K562 (cell line): Measurements from ENCODE around the gene POLR2L. TPM values are rescaled to one million over a fixed set of nuclear protein-coding genes. Genes with fewer than 3 reads are reported as not detected.

Experiments used
- ARHGAP35 ChIP-seq: fragments of 450-650 bp; IDR thresholded peaks from 2 replicates; pipeline ENCODE4 v1.6.1; 2018; ENCODE audit not compliant: partially characterized antibody
- CEBPB ChIP-seq: fragments of 450-650 bp; IDR thresholded peaks from 2 replicates; pipeline ENCODE4 v1.6.1; 2016; ENCODE audit warnings: missing genetic modification characterization, missing compliant biosample characterization
- DMBX1 ChIP-seq: fragments of 250-450 bp; sonication (Bioruptor Pico); IDR thresholded peaks from 2 replicates; pipeline ENCODE4 v1.8.0; 2022; ENCODE audit warnings: inconsistent platforms, mild to moderate bottlenecking, moderate library complexity, borderline replicate concordance
- NCOA1 ChIP-seq: fragments of 450-650 bp; IDR thresholded peaks from 2 replicates; pipeline ENCODE4 v1.6.1; 2016; ENCODE audit warnings: low read depth
- PHB2 ChIP-seq: fragments of 450-650 bp; IDR thresholded peaks from 2 replicates; pipeline ENCODE4 v1.6.1; 2017; ENCODE audit warnings: low read depth
- PPARD ChIP-seq: fragments of 250-450 bp; sonication (Bioruptor Pico); IDR thresholded peaks from 2 replicates; pipeline ENCODE4 v1.8.0; 2022; ENCODE audit warnings: inconsistent platforms, mild to moderate bottlenecking, moderate library complexity
- polyA plus RNA-seq, 8 experiments: library from polyadenylated mRNA; depleted of rRNA in 4 of 8; stranded (reverse) in 5 of 8; unstranded in 3 of 8; fragments of >200 nt; fragmentation: Nextera tagmentation in 2 of 8; fragmentation: Illumina TruSeq in 1 of 8; extraction: Ambion mirVana in 2 of 8; extraction: Trizol in 1 of 8; gene quantifications; 2 replicates each; pipeline versions ENCODE4 v1.2.1 to v1.2.3, GENCODE V29; 2011 to 2014; ENCODE audit warnings: inconsistent platforms in 1 of 8, missing spikeins in 1 of 8
- total RNA-seq, 7 experiments: library from RNA; depleted of rRNA in 6 of 7; stranded (reverse); fragments of >200 nt in 6 of 7; fragmentation: Illumina TruSeq in 2 of 7; extraction: Trizol in 2 of 7; gene quantifications; 2 replicates each; pipeline versions ENCODE4 v1.2.1 to v1.2.3, GENCODE V29; 2011 to 2021; ENCODE audit warnings: low replicate concordance in 1 of 7
- TF ChIP-seq, protein P1 (sequence below): fragments of 450-650 bp; IDR thresholded peaks from 2 replicates; pipeline ENCODE4 v1.6.1; 2016; ENCODE audit warnings: mild to moderate bottlenecking, moderate library complexity
- TF ChIP-seq, protein P2 (sequence below): sonication (generic); formaldehyde crosslinking; IDR thresholded peaks from 2 replicates; pipeline ENCODE4 v1.8.0; 2022; ENCODE audit warnings: missing genetic modification reagents, mild to moderate bottlenecking, borderline replicate concordance
- TF ChIP-seq, protein P3 (sequence below): fragments of 250-450 bp; sonication (Bioruptor Pico); IDR thresholded peaks from 2 replicates; pipeline ENCODE4 v1.5.0; 2020; ENCODE audit warnings: mild to moderate bottlenecking, borderline replicate concordance

Gene POLR2L
- total and polyA plus RNA-seq, 9 of the 15 experiments (the other 6 are each of a cell fraction or from before 2014, with no cell fraction given): 38.3 to 688 (median 108) TPM

DNA sequence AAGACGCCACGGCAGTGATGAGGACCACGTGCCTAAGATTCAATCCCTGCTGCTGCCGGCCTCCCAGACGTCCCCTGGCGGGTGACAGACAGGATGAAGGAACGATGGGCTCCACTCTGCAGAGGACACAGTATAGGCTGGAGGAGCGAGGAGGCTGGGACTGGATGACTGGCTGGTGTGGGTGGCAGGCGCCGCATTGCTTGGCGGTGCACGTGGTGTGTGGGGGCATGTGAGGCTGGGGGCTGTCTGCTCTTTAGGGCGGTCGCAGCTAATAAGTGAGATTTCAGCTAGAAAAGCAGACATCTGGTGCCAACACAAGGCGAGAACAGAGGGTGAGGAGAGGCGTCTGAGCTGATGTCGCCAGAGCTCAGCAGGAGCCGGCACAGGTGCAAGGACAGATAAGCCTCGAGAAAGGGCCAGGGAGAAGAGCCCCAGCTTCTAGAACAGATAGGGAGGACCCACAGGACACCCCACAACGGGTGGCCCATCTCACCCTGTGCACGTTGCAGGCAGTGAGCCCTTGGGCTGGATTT, 33.5 kb upstream of the POLR2L start (continued):
- TF ChIP-seq, protein P1, sequence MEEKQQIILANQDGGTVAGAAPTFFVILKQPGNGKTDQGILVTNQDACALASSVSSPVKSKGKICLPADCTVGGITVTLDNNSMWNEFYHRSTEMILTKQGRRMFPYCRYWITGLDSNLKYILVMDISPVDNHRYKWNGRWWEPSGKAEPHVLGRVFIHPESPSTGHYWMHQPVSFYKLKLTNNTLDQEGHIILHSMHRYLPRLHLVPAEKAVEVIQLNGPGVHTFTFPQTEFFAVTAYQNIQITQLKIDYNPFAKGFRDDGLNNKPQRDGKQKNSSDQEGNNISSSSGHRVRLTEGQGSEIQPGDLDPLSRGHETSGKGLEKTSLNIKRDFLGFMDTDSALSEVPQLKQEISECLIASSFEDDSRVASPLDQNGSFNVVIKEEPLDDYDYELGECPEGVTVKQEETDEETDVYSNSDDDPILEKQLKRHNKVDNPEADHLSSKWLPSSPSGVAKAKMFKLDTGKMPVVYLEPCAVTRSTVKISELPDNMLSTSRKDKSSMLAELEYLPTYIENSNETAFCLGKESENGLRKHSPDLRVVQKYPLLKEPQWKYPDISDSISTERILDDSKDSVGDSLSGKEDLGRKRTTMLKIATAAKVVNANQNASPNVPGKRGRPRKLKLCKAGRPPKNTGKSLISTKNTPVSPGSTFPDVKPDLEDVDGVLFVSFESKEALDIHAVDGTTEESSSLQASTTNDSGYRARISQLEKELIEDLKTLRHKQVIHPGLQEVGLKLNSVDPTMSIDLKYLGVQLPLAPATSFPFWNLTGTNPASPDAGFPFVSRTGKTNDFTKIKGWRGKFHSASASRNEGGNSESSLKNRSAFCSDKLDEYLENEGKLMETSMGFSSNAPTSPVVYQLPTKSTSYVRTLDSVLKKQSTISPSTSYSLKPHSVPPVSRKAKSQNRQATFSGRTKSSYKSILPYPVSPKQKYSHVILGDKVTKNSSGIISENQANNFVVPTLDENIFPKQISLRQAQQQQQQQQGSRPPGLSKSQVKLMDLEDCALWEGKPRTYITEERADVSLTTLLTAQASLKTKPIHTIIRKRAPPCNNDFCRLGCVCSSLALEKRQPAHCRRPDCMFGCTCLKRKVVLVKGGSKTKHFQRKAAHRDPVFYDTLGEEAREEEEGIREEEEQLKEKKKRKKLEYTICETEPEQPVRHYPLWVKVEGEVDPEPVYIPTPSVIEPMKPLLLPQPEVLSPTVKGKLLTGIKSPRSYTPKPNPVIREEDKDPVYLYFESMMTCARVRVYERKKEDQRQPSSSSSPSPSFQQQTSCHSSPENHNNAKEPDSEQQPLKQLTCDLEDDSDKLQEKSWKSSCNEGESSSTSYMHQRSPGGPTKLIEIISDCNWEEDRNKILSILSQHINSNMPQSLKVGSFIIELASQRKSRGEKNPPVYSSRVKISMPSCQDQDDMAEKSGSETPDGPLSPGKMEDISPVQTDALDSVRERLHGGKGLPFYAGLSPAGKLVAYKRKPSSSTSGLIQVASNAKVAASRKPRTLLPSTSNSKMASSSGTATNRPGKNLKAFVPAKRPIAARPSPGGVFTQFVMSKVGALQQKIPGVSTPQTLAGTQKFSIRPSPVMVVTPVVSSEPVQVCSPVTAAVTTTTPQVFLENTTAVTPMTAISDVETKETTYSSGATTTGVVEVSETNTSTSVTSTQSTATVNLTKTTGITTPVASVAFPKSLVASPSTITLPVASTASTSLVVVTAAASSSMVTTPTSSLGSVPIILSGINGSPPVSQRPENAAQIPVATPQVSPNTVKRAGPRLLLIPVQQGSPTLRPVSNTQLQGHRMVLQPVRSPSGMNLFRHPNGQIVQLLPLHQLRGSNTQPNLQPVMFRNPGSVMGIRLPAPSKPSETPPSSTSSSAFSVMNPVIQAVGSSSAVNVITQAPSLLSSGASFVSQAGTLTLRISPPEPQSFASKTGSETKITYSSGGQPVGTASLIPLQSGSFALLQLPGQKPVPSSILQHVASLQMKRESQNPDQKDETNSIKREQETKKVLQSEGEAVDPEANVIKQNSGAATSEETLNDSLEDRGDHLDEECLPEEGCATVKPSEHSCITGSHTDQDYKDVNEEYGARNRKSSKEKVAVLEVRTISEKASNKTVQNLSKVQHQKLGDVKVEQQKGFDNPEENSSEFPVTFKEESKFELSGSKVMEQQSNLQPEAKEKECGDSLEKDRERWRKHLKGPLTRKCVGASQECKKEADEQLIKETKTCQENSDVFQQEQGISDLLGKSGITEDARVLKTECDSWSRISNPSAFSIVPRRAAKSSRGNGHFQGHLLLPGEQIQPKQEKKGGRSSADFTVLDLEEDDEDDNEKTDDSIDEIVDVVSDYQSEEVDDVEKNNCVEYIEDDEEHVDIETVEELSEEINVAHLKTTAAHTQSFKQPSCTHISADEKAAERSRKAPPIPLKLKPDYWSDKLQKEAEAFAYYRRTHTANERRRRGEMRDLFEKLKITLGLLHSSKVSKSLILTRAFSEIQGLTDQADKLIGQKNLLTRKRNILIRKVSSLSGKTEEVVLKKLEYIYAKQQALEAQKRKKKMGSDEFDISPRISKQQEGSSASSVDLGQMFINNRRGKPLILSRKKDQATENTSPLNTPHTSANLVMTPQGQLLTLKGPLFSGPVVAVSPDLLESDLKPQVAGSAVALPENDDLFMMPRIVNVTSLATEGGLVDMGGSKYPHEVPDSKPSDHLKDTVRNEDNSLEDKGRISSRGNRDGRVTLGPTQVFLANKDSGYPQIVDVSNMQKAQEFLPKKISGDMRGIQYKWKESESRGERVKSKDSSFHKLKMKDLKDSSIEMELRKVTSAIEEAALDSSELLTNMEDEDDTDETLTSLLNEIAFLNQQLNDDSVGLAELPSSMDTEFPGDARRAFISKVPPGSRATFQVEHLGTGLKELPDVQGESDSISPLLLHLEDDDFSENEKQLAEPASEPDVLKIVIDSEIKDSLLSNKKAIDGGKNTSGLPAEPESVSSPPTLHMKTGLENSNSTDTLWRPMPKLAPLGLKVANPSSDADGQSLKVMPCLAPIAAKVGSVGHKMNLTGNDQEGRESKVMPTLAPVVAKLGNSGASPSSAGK: peak; percentile 86
- TF ChIP-seq CEBPB (peak; percentile 78), DMBX1 (CRISPR knock-in tag) (no peak), NCOA1 (peak; percentile 42; the same call in 1 of the 2 replicates), ARHGAP35 (no peak), PHB2 (peak; percentile 83), PPARD (CRISPR knock-in tag) (no peak)
- TF ChIP-seq, protein P2, sequence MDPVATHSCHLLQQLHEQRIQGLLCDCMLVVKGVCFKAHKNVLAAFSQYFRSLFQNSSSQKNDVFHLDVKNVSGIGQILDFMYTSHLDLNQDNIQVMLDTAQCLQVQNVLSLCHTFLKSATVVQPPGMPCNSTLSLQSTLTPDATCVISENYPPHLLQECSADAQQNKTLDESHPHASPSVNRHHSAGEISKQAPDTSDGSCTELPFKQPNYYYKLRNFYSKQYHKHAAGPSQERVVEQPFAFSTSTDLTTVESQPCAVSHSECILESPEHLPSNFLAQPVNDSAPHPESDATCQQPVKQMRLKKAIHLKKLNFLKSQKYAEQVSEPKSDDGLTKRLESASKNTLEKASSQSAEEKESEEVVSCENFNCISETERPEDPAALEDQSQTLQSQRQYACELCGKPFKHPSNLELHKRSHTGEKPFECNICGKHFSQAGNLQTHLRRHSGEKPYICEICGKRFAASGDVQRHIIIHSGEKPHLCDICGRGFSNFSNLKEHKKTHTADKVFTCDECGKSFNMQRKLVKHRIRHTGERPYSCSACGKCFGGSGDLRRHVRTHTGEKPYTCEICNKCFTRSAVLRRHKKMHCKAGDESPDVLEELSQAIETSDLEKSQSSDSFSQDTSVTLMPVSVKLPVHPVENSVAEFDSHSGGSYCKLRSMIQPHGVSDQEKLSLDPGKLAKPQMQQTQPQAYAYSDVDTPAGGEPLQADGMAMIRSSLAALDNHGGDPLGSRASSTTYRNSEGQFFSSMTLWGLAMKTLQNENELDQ (CRISPR knock-in tag): no peak
- TF ChIP-seq, protein P3, sequence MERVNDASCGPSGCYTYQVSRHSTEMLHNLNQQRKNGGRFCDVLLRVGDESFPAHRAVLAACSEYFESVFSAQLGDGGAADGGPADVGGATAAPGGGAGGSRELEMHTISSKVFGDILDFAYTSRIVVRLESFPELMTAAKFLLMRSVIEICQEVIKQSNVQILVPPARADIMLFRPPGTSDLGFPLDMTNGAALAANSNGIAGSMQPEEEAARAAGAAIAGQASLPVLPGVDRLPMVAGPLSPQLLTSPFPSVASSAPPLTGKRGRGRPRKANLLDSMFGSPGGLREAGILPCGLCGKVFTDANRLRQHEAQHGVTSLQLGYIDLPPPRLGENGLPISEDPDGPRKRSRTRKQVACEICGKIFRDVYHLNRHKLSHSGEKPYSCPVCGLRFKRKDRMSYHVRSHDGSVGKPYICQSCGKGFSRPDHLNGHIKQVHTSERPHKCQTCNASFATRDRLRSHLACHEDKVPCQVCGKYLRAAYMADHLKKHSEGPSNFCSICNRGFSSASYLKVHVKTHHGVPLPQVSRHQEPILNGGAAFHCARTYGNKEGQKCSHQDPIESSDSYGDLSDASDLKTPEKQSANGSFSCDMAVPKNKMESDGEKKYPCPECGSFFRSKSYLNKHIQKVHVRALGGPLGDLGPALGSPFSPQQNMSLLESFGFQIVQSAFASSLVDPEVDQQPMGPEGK (CRISPR knock-in tag): no peak
